SW 1271 (cell line): Measurements from ENCODE around the gene XPO5.
"Not testable (repeated sequence)": the region's sequence is repeated elsewhere in the genome, so short reads cannot be mapped to it uniquely, and the experiment has no call there.

Experiments used
- DNase-seq, 2 experiments: peaks; one replicate each; lab custom pipeline; 2025; lab: John Stamatoyannopoulos, UW

The XPO5 gene

GRCh38 chr6:43517505-43518357 is 58.1 kb downstream of the XPO5 start:
- no peak for DNase-seq

GRCh38 chr6:43516697-43517504 is 58.9 kb downstream of the XPO5 start, which contains the start of the genes POLR1C and YIPF3:
POLR1C (plus strand) TSS chr6:43517089; CDS start chr6:43517110, 21 bp downstream.
YIPF3 (minus strand) TSS chr6:43516926; CDS start chr6:43516807, 119 bp downstream.
- peak; percentile 97 to 98 for DNase-seq

GRCh38 chr6:43516367-43516696 is 59.5 kb downstream of the XPO5 start:
- no peak for DNase-seq

GRCh38 chr6:43515808-43516207 is 60.0 kb downstream of the XPO5 start:
- DNase-seq, result no peak

DNA sequence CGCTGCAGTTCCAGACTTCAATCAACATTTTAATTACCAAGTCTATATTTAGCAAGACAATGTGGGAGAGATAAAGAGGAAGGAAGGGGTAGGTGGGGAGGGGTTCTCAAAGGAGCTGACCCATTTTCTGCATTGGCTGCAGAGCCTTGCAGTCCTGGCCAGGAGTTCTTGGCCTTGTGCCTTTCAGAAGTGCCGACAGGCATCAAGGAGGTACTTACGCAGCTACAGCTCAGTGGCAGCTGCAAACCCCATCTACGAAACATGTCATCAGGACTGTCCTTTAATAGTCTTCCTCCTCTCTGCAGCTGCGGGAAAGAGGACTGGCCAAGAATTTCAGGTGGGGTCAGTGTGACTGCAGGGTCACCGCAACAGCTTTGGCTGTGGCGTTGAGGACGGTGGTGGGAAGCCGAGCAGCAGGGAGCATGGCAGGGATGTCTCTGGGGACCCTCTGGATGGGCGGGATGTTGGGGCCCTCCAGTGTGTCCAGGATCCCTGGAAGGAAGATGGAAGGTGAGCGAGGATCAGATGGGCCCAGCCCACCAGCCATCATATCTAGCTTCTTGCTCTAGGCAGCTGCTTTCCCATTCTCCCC is 63.9 kb downstream of the XPO5 start:
- no peak for DNase-seq

DNA sequence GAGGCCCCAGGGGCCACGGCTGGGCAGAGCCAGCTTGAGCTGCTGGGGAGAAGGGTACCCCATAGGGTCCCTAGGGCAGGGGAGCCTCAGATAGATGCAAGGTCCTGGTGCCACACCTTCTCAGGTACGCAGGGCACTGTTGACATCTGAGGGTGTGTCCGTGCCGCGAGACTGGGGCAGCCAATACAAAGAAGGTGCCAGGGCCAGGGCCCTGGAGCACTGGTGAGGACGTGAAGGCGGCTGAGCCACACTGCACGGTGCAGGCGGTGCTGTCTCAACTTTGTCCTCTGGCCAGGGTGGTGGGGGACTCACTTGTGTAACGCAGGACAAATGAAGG is 65.0 kb downstream of the XPO5 start:
- DNase-seq, result no peak

DNA sequence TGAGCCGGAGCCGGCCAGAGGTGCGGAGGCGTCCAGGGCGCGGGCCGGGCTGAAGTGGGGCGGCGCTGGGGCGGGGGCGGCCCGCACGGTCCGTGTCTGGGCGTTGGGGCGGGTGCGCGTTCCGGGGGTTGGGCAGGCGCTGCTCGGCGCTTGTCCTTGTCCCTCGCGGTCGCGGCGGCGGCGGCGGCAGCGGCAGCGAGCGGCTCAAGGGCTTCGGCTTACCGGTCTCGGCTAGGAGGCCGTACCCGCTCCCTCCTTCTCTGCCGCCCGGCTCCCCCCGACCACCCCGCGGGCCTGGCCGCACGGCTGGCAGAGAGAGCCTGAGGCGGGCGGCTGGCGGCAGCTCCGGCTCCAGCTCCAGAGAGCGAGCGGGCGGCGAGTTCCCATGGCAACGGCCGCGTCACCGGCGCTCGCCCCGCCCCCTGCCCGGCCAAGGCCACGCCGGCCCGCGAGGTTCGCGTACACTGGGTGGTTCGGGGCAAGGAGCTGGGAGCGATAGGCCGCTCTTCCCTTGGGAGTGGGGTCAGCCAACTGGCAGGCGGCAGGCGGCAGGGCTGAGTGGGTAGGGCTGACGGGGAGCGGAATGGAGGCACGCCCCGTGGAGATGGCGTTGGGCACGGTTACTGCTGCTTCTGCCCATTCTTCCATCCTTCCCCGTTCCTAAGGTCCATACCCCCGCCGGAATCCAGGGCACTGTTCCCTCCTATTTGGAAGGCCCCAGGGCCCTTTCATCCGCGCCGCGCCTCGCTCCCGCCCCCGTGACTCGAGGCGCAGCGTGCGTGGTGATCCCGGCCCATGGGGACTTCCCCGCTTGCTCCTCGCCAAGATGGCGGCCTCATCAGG is 65.6 kb downstream of the XPO5 start, which contains the start of gene LRRC73:
Gene LRRC73, minus strand, starts transcription at position 363 of the 843 bp plus-strand sequence. CDS start 561 bp downstream, outside the sequence.
- DNase-seq, result peak in 1 of 2 experiments; percentile 72

GRCh38 chr6:43509142-43509983 is 66.5 kb downstream of the XPO5 start:
- no peak for DNase-seq

GRCh38 chr6:43508481-43509141 is 67.2 kb downstream of the XPO5 start:
- DNase-seq, result no peak

GRCh38 chr6:43506667-43507471 is 69.0 kb downstream of the XPO5 start:
- DNase-seq, result peak; percentile 39 to 74

GRCh38 chr6:43506171-43506570 is 69.7 kb downstream of the XPO5 start:
- DNase-seq, result no peak

GRCh38 chr6:43505718-43506117 is 70.1 kb downstream of the XPO5 start:
- DNase-seq, result no peak

DNA sequence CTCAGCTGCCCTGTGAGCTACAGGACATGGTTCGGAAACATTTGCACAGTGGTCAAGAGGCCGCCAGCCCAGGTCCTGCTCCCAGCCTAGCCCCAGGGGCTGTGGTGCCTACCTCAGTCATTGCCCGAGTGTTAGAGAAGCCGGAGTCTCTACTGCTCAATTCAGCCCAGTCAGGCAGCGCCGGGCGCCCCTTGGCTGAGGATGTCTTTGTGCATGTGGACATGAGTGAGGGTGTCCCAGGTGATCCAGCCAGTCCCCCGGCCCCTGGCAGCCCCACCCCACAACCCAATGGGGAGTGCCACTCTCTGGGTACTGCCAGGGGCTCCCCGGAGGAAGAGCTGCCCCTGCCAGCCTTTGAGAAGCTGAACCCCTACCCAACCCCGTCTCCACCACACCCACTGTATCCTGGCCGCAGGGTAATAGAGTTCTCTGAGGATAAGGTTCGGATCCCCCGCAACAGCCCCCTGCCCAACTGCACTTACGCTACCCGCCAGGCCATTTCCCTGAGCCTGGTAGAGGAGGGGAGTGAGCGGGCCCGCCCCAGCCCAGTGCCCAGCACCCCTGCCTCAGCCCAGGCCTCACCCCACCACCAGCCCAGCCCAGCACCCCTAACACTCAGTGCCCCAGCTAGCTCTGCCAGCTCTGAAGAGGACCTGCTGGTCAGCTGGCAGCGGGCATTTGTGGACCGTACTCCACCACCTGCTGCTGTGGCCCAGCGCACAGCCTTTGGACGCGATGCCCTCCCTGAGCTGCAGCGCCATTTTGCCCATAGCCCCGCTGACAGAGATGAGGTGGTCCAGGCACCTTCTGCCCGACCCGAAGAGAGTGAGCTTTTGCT is 70.9 kb downstream of the XPO5 start:
- DNase-seq, result no peak

GRCh38 chr6:43503443-43503842 is 72.4 kb downstream of the XPO5 start:
- no peak for DNase-seq

DNA sequence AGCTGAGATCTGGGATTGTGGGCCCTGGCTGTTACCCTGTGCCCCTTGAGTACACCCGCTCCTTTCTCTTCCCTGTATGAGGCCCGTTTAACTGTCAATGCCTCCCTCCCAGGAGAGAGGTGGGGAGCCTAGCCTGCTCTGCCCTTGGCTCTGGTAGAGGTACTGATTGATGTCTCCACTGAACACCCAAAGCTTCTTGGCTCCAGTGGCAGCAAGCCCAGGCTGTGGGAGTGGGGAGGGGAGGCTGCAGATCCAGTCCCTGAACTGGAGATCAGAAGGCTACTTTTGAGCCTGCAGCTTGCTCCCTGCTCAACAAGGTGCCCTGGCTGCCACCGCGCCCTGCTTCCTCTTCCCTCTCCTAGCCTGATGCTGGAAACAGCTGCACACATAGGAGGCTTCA is 73.2 kb downstream of the XPO5 start:
- DNase-seq, result no peak

- DNase-seq, result no peak
Measured at GRCh38 chr6:43500921-43501320, 74.9 kb downstream of the XPO5 start.

GRCh38 chr6:43499028-43499815 is 76.6 kb downstream of the XPO5 start:
- no peak for DNase-seq

GRCh38 chr6:43498291-43498690 is 77.5 kb downstream of the XPO5 start:
- DNase-seq, result not testable (repeated sequence)
